ENCODE measurements around the gene CERKL. TPM values are rescaled to one million over a fixed set of nuclear protein-coding genes. Genes with fewer than 3 reads are reported as not detected.

Gene CERKL
- total RNA-seq, 1 experiment from 2014 or later: 0.23 TPM

- no peak overlapping the region for H3K4me3 Mint-ChIP-seq (ENCODE audit: unreplicated experiment)
- intact Hi-C loops (cut with micrococcal nuclease): no loop called here
- no peaks in the 10 kb centered on the region for H3K4me1 Mint-ChIP-seq (ENCODE audit: insufficient read depth, unreplicated experiment)
- no TSS peak for BruUV-seq (replicated peaks)
- H3K27ac Mint-ChIP-seq (ENCODE audit: low read depth, unreplicated experiment): no peak overlapping the region
- CTCF ChIA-PET: interaction anchor here (0.8 kb wide), 1 partner anchor 30 kb away, joined by 4 read pairs; no protein-coding TSS in a partner anchor
- peaks cover 12% of the 10 kb centered on the region for H3K9me3 Mint-ChIP-seq (ENCODE audit: unreplicated experiment)
- H3K27me3 Mint-ChIP-seq (ENCODE audit: insufficient read depth, unreplicated experiment): peaks cover 63% of the 10 kb centered on the region
- DNase-seq (ENCODE audit: unreplicated experiment): peak; percentile 4
- POLR2A ChIA-PET: no interaction called here
- H3K36me3 Mint-ChIP-seq (ENCODE audit: insufficient read depth, unreplicated experiment): peaks cover 7% of the 10 kb centered on the region
- no peak for TF ChIP-seq CTCF (IDR thresholded peaks at IDR 0.05; ENCODE audit: unreplicated experiment)
Measured at GRCh38 chr2:181685150-181685688, 28.3 kb upstream of the CERKL start.

GRCh38 chr2:181684454-181685149, 27.7 kb upstream of the CERKL start:
- CTCF ChIA-PET: no interaction called here
- peaks cover 12% of the 10 kb centered on the region for H3K9me3 Mint-ChIP-seq (ENCODE audit: unreplicated experiment)
- no peak overlapping the region for H3K27ac Mint-ChIP-seq (ENCODE audit: low read depth, unreplicated experiment)
- DNase-seq (ENCODE audit: unreplicated experiment): no peak
- POLR2A ChIA-PET: no interaction called here
- peaks cover 7% of the 10 kb centered on the region for H3K36me3 Mint-ChIP-seq (ENCODE audit: insufficient read depth, unreplicated experiment)
- H3K4me3 Mint-ChIP-seq (ENCODE audit: unreplicated experiment): no peak overlapping the region
- peaks cover 68% of the 10 kb centered on the region for H3K27me3 Mint-ChIP-seq (ENCODE audit: insufficient read depth, unreplicated experiment)
- intact Hi-C loops (cut with micrococcal nuclease): no loop called here
- H3K4me1 Mint-ChIP-seq (ENCODE audit: insufficient read depth, unreplicated experiment): no peaks in the 10 kb centered on the region
- BruUV-seq (replicated peaks): no TSS peak
- no peak for TF ChIP-seq CTCF (IDR thresholded peaks at IDR 0.05; ENCODE audit: unreplicated experiment)

- DNase-seq (ENCODE audit: unreplicated experiment): peak; percentile 11
- CTCF ChIA-PET: interaction anchor here (0.7 kb wide), 1 partner anchor 417 kb away, joined by 3 read pairs; no protein-coding TSS in a partner anchor
- no peak for TF ChIP-seq CTCF (IDR thresholded peaks at IDR 0.05; ENCODE audit: unreplicated experiment)
- POLR2A ChIA-PET: no interaction called here
- intact Hi-C loops (cut with micrococcal nuclease): no loop called here
- Mint-ChIP-seq H3K27ac (ENCODE audit: low read depth, unreplicated experiment) (no peak overlapping the region), H3K4me1 (ENCODE audit: insufficient read depth, unreplicated experiment) (no peaks in the 10 kb centered on the region), H3K4me3 (ENCODE audit: unreplicated experiment) (peak overlapping the region; percentile 33), H3K27me3 (ENCODE audit: insufficient read depth, unreplicated experiment) (peaks cover 76% of the 10 kb centered on the region), H3K9me3 (ENCODE audit: unreplicated experiment) (peaks cover 14% of the 10 kb centered on the region), H3K36me3 (ENCODE audit: insufficient read depth, unreplicated experiment) (peaks cover 7% of the 10 kb centered on the region)
- BruUV-seq (replicated peaks): no TSS peak
Measured at GRCh38 chr2:181683518-181684453, 26.9 kb upstream of the CERKL start.
